GM18498 (cell line): ENCODE data around the gene STT3A.

Experiments
- ATAC-seq: cut with Tn5 transposase; IDR thresholded peaks from one replicate; pipeline ENCODE4 v1.9.1; 2021; ENCODE audit warnings: mild to moderate bottlenecking, moderate library complexity; ENCODE audit not compliant: unreplicated experiment

The STT3A gene

DNA sequence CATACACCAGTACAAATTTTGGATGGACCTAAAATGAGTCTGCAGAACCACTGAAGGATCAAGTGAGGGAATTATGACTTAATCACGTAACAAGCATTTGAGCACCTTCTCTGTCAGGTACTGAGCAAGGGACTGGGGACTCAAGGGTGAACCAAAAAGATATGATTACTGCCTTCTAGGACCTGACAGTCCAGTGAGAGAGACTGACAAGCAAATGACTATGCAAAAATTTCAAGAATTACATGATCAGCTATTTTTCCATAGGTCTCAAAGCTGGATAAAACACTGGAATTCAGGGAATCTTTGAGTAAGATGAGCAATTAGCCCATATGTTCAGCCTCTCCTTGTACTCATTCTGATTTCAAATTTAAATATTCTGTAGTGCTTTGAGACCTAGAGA is 5.2 kb upstream of the STT3A start:
- ATAC-seq, result no peak

DNA sequence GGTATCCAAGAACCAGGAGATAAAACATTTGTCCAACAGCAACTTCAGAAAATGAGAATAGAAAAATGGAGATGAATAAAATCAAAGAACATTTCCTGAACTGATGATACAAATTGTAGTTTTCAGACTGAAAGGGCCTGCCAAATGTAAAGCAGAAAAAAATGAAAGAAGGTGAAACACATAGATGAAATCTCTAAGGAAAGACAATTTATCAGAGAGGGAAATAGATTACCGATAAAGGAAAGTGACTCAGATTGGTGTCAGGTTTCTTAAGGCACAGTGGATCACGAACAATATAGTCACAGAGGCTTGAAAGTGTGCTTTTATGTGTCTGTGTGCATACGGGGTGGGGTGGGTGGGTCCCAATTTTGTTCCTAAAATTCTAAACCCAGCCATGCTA is 4.1 kb upstream of the STT3A start:
- ATAC-seq, result no peak

DNA sequence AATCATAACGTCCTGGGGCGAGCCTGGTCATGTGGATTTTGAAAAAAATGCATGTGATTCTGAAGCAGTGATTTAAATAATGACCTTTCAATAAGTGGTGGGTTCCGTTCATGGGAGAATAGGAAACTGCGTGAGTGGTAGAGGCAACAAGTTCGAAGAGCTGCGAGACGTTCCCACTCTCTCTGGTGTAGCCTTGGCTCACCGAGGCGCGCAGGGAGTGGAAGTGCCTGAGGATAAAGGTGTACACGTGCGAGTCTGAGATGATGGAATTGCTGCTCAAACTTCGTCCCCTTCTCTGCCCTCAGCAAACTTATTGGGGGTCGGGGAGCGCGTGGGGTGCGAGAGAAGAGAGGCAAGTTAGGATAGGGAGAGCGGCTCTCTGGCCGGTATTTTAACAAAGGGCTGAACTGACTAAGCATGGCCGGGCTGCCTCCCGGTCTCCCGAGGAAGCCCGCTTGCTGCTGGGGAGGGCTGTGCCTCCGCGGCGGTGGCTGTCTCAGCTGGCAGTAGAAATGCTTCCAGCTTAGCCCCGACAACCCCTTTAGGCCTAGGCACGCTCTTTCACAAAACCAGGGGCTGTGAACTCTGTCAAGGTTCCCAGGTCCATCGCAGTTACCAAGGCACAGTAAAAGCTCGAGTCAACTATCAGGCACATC is 875 bp upstream of the STT3A start:
- ATAC-seq, result peak; percentile 27

DNA sequence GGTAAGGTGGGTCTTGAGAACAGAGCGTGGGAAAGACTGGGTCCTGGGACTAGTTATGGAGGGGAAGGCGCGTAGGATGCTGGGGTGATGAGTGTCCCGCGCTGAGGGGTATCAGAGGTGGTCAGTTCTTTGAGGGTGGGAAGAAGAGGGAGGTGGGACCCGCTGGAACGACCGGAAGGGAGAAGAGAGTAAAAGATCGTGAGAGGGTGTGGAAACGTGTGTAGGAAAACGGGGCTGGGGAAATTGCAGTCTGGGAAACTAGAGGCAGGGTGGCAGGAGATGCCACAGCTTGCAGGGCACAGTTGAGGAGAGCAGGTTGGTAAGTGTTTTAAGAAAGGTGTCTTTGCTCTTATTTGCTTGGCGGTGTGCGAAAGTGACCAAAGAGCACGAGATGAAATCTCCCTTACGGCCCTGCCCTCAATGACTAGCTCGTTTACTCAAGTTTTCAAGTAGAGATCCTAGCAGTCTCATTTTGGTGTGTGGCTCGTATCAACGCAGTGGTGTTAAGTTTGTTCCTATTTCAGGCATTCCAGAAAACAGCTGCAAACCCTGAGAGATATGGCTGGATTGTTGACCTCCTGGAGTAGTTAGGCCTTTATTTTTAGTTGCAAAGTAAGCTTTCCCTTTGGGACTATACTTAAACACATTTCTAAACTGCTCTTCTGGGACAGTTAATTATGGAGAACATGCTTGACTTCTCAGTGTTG is 615 bp downstream of the STT3A start:
- ATAC-seq, result peak; percentile 0

DNA sequence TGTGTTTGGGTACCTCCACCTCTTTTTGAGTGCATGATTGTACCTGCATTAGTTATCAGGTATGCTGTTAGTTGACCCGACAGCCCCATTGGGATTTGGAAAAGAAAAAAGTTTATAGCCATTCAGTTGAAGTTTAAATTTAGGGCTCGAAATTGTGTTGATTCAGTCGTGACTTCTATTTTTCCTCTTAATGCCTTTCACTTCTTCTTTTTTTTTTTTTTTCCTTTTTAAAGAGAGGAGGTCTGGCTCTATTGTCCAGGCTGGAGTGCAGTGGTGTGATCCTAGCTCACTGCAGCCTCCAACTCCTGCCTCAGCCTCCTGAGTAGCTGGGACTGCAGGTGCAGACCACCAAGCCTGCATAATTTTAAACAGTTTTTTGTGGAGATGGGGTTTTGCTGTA is 2.3 kb downstream of the STT3A start:
- no peak for ATAC-seq

DNA sequence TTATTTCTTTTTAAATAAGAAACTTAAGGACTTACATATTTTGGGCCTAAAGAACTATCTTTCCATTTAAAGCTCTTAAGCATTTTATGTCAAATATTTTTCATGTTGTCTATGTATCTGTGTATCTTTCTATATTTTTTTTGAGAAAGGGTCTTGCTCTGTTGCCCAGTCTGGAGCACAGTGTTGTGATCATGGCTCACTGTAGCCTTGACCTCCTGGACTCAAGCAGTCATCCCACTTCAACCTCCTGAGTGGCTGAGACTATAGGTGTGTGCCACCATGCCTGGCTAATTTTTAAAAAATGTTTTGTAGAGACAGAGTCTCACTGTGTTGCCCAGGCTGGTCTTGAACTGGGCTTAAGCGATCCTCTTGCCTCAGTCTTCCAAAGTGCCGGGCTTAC is 8.0 kb downstream of the STT3A start:
- ATAC-seq, result no peak

DNA sequence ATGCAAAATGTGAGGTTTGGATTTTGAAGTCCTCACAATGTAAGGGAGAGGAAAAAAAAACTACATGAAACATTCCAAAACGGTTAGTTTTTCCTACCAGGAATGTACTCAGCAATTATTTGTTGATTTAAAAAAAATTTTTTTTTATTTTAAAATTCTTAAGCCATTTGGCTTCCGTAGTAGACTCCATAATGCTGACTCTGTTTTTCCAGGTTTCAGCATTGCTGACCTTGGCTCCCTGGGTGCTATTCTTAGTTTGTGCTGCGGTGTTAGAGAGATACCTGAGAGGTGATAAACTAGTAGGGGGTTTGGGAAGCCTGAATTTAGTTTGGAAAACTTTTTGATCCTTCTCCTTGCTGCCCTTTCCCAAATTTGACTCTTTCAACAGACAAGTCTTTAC is 10.6 kb downstream of the STT3A start:
- ATAC-seq, result no peak

DNA sequence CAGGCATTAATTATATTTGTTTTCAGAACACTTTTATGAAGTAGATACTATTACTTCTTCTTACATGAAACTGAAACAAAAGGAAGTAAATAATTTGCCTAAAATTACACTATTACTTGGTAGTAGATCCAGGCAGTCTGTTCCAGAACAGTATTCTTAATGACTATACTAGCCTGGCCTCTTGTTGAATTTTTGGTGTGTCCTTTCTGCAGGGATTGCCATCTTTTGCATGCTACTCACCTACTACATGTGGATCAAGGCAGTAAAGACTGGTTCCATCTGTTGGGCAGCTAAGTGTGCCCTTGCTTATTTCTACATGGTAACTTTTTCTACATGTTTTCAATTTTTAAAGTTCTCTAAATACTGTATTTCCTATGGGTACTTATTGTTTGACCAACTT is 12.8 kb downstream of the STT3A start:
- no peak for ATAC-seq

DNA sequence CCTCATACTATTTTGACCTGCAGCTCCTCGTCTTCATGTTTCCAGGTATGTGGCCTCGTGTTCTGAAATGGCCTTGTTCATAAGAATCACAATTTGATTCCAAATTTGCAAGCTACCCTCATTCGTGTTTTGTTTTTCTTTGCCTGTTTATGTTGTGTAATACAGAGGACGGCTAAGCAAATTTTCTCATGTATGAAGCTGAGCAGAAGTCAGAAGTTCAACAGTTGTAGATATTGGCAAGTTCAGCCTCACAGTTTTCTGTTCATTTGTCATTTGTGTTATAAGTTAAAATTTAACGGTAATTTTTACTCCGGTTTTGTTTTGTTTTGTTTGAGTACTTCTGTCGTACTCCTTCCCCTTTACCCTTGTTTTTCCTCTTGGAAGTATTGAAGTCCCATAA is 16.9 kb downstream of the STT3A start:
- ATAC-seq, result no peak

DNA sequence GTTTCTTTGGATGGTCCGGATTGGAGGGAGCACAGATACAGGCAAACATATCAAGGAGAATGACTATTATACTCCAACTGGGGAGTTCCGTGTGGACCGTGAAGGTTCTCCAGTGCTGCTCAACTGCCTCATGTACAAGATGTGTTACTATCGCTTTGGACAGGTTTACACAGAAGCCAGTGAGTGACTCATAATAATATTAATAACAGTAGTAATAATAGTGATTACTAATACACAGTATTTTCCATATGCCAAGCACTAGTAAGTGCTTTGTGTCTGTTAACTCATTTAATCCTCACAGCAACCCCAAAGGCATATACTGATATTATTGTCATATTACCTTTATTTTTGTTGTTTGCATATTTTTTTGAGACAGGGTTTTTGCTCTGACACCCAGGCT is 25.7 kb downstream of the STT3A start:
- no peak for ATAC-seq

DNA sequence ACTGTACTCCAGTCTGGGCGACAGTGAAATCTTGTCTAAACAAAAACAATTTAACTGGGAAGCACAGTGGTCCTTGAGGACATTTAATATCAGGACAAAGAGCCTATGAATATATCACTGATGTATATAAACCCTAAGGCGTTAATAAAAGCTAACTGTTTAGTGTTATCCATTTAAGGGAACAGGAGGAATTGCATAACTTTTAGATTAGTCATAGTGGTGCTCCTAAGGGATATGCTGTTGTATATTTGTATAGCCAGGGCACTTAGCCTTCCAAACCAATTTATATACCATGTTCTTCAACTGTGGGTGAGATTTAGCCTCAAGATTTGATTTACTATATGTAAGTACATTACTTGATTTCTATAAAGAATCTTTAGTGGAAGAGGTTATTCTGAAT is 29.3 kb downstream of the STT3A start:
- no peak for ATAC-seq

DNA sequence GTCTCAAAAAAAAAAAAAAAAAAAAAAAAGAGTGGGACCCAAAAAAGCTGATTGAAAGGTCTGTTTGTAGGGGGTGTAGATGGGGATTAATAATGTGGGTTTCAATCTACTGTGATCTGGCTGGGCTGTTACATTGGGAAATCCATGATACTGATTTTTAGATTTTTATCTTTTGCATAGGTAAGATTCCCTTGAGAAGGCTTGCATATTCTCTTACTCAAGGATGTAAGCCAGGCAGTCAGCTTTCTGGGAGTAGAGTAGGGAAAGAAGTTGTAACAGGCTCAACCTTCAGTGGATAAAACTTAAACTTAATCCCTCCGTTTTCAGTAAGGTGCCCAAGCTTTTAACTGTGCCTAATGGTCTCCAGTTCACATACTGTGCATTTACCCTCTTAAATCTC is 30.4 kb downstream of the STT3A start:
- ATAC-seq, result no peak

DNA sequence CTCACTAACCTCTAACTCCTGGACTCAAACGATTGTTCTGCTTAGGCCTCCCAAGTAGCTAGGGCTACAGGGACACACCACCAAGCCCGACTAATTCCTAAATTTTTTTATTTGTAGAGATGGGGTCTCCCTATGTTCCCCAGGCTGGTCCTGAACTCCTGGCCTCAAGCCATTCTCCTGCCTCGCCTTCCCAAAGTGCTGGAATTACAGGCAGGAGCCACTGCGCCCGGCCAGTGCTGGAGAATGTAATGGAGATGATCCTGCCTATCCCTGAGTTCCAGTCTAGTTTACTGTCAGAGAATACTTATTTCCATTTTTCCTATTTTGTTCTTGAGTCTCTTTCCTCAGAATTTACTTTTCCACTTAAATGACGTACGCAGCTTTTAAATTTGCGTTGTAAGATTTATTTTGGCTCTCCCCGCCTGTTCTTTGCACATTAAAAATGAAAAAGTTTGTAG is 32.1 kb downstream of the STT3A start, which contains the start of gene CHEK1:
Gene CHEK1, plus strand, starts transcription at position 408 of the 458 bp plus-strand sequence. CDS start 1,606 bp downstream, outside the sequence.
- ATAC-seq, result no peak

DNA sequence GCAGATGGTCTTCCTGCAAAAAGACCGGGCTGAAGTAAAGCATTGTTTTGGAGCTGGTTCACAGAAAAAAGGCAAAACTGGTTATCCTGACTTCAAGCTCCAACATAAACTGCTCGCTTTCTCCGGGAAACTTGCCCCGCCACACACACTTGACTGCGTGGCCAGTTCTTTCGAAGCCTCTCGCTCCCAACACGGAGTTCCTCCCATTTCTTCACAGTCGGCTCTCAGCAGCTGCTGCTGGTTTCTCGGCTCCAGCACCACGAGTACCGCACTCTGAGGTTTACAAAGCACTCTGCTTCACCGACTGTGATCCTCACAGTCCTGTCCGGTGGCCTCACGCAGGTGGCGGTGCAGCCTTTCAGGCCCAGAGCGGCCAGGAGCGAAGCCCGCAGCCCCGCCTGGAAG is 32.6 kb downstream of the STT3A start:
- peak; percentile 36 for ATAC-seq

DNA sequence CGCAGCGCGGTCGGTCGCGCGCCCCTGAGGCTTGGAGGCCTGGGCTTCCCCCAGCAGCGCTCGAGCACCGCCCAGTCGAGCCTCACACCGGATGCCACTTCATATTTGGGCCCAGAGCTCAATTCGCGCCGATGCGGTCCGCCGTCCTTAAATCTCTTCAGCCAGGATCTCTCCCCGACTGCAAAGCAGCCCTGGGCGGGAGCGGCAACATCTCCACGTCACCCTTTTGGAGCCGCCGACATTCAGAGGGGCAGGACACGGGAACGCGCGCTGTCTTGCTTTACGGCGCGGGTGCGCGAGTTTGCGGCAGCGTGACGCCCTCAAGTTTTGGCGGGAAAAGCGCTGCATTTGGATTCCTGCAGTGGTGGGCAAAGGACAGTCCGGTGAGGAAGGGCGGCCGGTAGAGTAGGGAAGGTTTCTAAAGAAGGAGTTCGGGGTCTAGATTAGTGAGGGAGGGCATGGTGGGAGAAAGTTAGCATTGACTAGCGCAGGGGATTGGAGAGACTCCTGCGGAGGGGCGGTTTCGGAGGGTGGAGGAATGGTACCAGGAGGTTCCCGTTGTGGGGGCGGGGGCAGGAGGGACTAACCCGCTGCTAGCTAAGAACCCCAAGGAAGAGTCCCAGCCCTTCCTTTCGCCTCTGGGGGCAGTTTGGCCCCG is 33.1 kb downstream of the STT3A start:
- ATAC-seq, result peak; percentile 91

DNA sequence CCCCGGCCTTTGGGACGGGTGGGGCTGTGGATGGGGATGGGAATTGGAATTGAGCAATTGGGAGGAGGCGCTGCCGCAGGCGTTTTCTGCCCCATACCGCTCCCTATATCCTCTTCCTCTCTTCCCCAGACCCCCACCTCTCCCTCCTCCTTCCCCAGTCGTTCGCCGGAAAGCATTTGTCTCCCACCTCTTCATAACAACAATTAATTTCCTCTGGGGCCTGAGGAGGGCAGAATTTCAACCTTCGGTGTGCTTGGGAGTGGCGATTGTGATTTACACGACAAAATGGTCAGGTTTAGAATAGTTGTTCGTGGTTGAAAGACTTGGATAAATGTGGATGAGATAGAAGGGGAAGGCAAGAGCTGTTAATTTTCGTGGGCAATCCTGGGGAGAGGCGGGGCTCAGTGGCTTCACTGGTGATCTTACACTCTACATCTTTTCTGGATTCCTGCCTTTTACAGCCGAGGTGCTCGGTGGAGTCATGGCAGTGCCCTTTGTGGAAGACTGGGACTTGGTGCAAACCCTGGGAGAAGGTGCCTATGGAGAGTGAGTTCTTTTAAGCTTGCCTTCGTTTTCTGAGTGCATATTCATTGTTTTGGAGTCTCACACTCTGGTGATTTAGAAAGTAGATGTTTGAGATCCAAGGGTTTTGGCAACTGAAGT is 33.8 kb downstream of the STT3A start:
- ATAC-seq, result peak; percentile 52

DNA sequence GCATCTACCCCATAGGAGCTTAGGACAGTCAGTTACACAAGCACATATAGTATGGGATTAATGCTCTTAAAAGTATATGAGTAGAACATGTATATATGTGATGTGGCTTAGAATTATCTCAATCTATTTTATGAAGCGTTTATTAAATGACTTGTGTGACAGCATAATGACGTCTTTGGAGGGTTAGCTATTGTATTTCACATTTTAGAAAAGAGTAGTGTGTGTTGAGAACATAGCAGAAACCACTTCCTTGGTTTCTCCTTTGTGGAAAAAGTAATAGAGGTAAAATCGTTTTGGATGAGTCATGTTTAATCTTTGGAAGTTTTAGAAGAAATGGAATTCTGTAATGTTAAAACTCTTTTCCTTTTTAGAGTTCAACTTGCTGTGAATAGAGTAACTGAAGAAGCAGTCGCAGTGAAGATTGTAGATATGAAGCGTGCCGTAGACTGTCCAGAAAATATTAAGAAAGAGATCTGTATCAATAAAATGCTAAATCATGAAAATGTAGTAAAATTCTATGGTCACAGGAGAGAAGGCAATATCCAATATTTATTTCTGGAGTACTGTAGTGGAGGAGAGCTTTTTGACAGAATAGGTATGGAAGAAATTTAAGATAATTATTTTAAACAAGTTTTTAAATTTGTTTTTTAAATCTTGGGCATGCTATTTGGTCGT is 34.7 kb downstream of the STT3A start:
- ATAC-seq, result no peak

DNA sequence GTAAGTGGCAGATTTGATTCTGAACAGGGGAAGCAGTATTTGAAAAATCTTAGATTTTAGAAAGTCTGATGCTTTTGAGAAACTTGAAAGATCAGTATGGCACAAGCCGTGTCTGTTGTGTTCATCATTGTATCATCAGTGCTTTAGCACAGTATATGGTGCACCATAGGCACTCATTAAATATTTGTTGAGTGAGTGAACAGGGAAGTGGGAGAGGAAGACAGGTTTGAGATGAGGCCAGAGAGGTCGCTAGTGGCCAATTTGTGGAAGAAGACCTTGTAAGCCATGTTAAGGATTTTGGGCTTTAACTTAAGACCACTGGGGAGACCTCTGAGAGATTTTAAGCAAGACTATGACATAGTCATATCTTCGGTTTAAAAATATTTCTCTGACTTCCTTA is 45.2 kb downstream of the STT3A start:
- ATAC-seq, result no peak

DNA sequence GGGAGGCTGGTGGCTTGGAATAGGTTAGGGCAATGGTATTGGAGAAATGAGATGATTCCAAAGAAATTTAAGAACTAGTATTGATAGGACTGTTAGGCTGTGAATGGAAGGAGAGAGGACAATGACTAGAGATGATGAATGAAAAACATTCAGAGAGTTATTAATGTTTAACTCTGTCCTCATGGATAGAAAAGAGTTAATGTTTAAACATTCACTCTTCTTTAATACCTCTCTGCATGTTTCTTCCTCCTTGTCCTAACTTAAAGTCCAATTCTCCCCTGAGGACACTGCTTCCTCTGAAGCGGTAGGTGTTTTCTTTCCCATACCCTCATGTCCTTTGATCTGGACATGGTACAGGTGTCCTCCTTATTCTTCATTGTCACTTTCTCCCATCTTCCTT is 45.7 kb downstream of the STT3A start:
- ATAC-seq, result no peak

DNA sequence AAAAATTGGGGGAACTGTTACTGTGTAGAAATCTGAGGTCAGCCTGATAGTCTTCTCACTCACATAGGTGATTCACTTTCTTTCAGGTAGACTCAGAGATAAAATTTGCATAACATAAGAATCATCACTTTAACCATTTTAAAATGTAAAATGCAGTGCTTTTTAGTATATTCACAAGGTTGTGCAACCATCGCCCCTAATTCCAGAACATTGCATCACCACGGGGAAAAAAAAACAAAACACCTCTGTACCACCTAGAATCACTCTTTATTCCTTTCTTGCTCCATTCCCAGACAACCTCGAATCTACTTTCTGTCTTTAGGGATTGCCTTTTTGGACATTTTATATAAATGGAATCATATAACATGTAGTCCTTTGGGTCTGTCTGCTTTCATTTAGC is 53.2 kb downstream of the STT3A start:
- ATAC-seq, result no peak
